Gastrocnemius medialis (tissue), 4 donors: ENCODE results near the gene USP5. TPM values are rescaled to one million over a fixed set of nuclear protein-coding genes. Genes with fewer than 3 reads are reported as not detected.
A peak's percentile ranks its signal among the peaks of the same experiment; 100 is the strongest.

Source experiments
- ATAC-seq, 2 donors: fragments of 150-250 bp; one replicate each; pipeline ENCODE4 v1.9.1; 2016
- DNase-seq, 2 donors: peaks; one replicate each; pipeline ENCODE4 v3.0.0-alpha.2; 2019
- H3K27ac ChIP-seq, 4 donors: fragments of 200-600 bp; sonication (generic); 1 replicate in 1 of 4; 2 replicates in 3 of 4; pipeline ENCODE4 v1.5.1; 2016 to 2018; ENCODE audit warnings: mild to moderate bottlenecking in 2 of 4, moderate library complexity in 1 of 4
- H3K27me3 ChIP-seq, 3 donors: fragments of 200-600 bp; sonication (generic) in 2 of 3; 1 replicate in 1 of 3; 2 replicates in 2 of 3; pipeline versions ENCODE4 v1.5.1 to v1.6.0; 2016 to 2019; ENCODE audit warnings: mild to moderate bottlenecking in 1 of 3, moderate library complexity in 1 of 3
- H3K36me3 ChIP-seq, 2 donors: fragments of 200-600 bp; sonication (generic) in 1 of 2; one replicate each; pipeline ENCODE4 v1.5.1; 2017 to 2018
- H3K4me1 ChIP-seq, 2 donors: fragments of 200-600 bp; sonication (generic) in 1 of 2; one replicate each; pipeline ENCODE4 v1.5.1; 2016 to 2017; ENCODE audit warnings: mild to moderate bottlenecking in 2 of 2
- H3K4me3 ChIP-seq, 4 donors: fragments of 200-600 bp; sonication (generic) in 3 of 4; 1 replicate in 1 of 4; 2 replicates in 3 of 4; pipeline ENCODE4 v1.5.1; 2016 to 2019; ENCODE audit warnings: mild to moderate bottlenecking in 2 of 4
- H3K9me3 ChIP-seq, 3 donors: fragments of 200-600 bp; sonication (generic) in 2 of 3; 1 replicate in 1 of 3; 2 replicates in 2 of 3; pipeline ENCODE4 v1.5.1; 2016 to 2019
- POLR2A ChIP-seq, 2 donors: fragments of 450-650 bp; IDR thresholded peaks; one replicate each; pipeline ENCODE4 v1.6.1; 2017; ENCODE audit warnings: antibody characterized with exemption in 2 of 2, mild to moderate bottlenecking in 2 of 2, moderate library complexity in 2 of 2
- in situ Hi-C, 4 donors: fragments of 200-750 bp; cut with MboI; loops; one replicate each; pipeline versions ENCODE4 v1.15.0 to v1.8.0; 2017; ENCODE audit warnings: low sequenced_read_pairs in 4 of 4
- intact Hi-C: fragments of 100-400 bp; cut with DNase I; formaldehyde crosslinking; loops from one replicate; pipeline ENCODE4 v1.15.1; 2023; ENCODE audit warnings: low total_unique reads
- total RNA-seq, 4 donors: library from RNA; depleted of rRNA; stranded (reverse); fragments of >200 nt; gene quantifications; one replicate each; pipeline versions ENCODE4 v1.1.0 to v1.2.3, GENCODE V29; 2016
- TF ChIP-seq, protein P1 (sequence below), 5 experiments: fragments of 450-650 bp in 3 of 5; fragments of 200-600 bp in 2 of 5; sonication (generic) in 2 of 5; IDR thresholded peaks in 4 of 5; conservative IDR thresholded peaks in 1 of 5; 1 replicate in 4 of 5; 2 replicates in 1 of 5; pipeline ENCODE4 v1.5.1; 2016 to 2019; ENCODE audit warnings: antibody characterized with exemption in 5 of 5, mild to moderate bottlenecking in 3 of 5, moderate library complexity in 3 of 5

The USP5 gene, protein sequence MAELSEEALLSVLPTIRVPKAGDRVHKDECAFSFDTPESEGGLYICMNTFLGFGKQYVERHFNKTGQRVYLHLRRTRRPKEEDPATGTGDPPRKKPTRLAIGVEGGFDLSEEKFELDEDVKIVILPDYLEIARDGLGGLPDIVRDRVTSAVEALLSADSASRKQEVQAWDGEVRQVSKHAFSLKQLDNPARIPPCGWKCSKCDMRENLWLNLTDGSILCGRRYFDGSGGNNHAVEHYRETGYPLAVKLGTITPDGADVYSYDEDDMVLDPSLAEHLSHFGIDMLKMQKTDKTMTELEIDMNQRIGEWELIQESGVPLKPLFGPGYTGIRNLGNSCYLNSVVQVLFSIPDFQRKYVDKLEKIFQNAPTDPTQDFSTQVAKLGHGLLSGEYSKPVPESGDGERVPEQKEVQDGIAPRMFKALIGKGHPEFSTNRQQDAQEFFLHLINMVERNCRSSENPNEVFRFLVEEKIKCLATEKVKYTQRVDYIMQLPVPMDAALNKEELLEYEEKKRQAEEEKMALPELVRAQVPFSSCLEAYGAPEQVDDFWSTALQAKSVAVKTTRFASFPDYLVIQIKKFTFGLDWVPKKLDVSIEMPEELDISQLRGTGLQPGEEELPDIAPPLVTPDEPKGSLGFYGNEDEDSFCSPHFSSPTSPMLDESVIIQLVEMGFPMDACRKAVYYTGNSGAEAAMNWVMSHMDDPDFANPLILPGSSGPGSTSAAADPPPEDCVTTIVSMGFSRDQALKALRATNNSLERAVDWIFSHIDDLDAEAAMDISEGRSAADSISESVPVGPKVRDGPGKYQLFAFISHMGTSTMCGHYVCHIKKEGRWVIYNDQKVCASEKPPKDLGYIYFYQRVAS
- total RNA-seq, result 100 to 1,000 TPM in 1 of 4 donors, 10 to 100 TPM in 3; 66.4 to 120 (median 74.1) TPM

- Histone ChIP-seq H3K36me3 (peaks cover 0 to 18% of the 10 kb centered on the region in 2 donors), H3K4me3 (peak within 1 kb of the TSS; percentile 68 to 83 (median 74)), H3K9me3 (no peaks in the 10 kb centered on the region), H3K27ac (peak within 1 kb of the TSS; percentile 86 to 97 (median 92)), H3K27me3 (no peaks in the 10 kb centered on the region), H3K4me1 (peaks cover 13 to 17% of the 10 kb centered on the region in 2 donors)
- intact Hi-C loops, result loop anchor here (1.0 to 10.0 kb wide), 6 partner anchors 15 to 297 kb away; partner anchors contain the start of genes COPS7A, IFFO1, MLF2 and TPI1
- peak in 1 of 2 donors; percentile 64 for TF ChIP-seq POLR2A (IDR thresholded peaks at IDR 0.05)
- TF ChIP-seq, protein P1, sequence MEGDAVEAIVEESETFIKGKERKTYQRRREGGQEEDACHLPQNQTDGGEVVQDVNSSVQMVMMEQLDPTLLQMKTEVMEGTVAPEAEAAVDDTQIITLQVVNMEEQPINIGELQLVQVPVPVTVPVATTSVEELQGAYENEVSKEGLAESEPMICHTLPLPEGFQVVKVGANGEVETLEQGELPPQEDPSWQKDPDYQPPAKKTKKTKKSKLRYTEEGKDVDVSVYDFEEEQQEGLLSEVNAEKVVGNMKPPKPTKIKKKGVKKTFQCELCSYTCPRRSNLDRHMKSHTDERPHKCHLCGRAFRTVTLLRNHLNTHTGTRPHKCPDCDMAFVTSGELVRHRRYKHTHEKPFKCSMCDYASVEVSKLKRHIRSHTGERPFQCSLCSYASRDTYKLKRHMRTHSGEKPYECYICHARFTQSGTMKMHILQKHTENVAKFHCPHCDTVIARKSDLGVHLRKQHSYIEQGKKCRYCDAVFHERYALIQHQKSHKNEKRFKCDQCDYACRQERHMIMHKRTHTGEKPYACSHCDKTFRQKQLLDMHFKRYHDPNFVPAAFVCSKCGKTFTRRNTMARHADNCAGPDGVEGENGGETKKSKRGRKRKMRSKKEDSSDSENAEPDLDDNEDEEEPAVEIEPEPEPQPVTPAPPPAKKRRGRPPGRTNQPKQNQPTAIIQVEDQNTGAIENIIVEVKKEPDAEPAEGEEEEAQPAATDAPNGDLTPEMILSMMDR (IDR thresholded peaks at IDR 0.05 in 4 of 5, conservative IDR thresholded peaks at IDR 0.05 in 1 of 5), result peak in 2 of 5 experiments; percentile 13 to 23
- peak; percentile 85 to 88 for ATAC-seq
- in situ Hi-C loops, result no loop called here
- DNase-seq, result peak; percentile 99
Observed at GRCh38 chr12:6851921-6852650, at the start of gene USP5. Gene USP5, plus strand, starts transcription at chr12:6852150. Its CDS starts 30 bp downstream, at chr12:6852180.

- Histone ChIP-seq H3K36me3 (no peaks in the 10 kb centered on the region), H3K27ac (no peak overlapping the region), H3K27me3 (no peaks in the 10 kb centered on the region), H3K9me3 (no peaks in the 10 kb centered on the region), H3K4me3 (no peak overlapping the region), H3K4me1 (no peaks in the 10 kb centered on the region)
- ATAC-seq (no peak), DNase-seq (no peak)
- in situ Hi-C loops, result no loop called here
- intact Hi-C loops, result no loop called here
- TF ChIP-seq, protein P1 (IDR thresholded peaks at IDR 0.05 in 4 of 5, conservative IDR thresholded peaks at IDR 0.05 in 1 of 5), result no peak
- TF ChIP-seq POLR2A (IDR thresholded peaks at IDR 0.05), result no peak
Observed at GRCh38 chr12:6807170-6807569, 44.8 kb upstream of the USP5 start.

- ATAC-seq (no peak), DNase-seq (no peak)
- Histone ChIP-seq H3K36me3 (no peaks in the 10 kb centered on the region), H3K4me1 (no peaks in the 10 kb centered on the region), H3K9me3 (no peaks in the 10 kb centered on the region), H3K27me3 (no peaks in the 10 kb centered on the region), H3K27ac (no peak overlapping the region), H3K4me3 (no peak overlapping the region)
- intact Hi-C loops (no loop called here), in situ Hi-C loops (no loop called here)
- TF ChIP-seq POLR2A (IDR thresholded peaks at IDR 0.05), result no peak
- TF ChIP-seq, protein P1 (IDR thresholded peaks at IDR 0.05 in 4 of 5, conservative IDR thresholded peaks at IDR 0.05 in 1 of 5), result no peak
Observed at GRCh38 chr12:6809056-6809455, 42.9 kb upstream of the USP5 start.

- H3K27me3 ChIP-seq, result no peaks in the 10 kb centered on the region
- intact Hi-C loops, result no loop called here
- no peak overlapping the region for H3K4me3 ChIP-seq
- H3K36me3 ChIP-seq, result no peaks in the 10 kb centered on the region
- no peaks in the 10 kb centered on the region for H3K9me3 ChIP-seq
- no peak overlapping the region for H3K27ac ChIP-seq
- TF ChIP-seq, protein P1 (IDR thresholded peaks at IDR 0.05 in 4 of 5, conservative IDR thresholded peaks at IDR 0.05 in 1 of 5), result no peak
- no peak for TF ChIP-seq POLR2A (IDR thresholded peaks at IDR 0.05)
- DNase-seq, result no peak
- in situ Hi-C loops, result no loop called here
- H3K4me1 ChIP-seq, result no peaks in the 10 kb centered on the region
- ATAC-seq, result no peak
Observed at GRCh38 chr12:6810758-6811157, 41.2 kb upstream of the USP5 start.
